Activated B cell treated with CpG ODN at 0.5 μM for 24 hours (primary cell): Measurements from ENCODE around the gene GRIN2C. TPM values are rescaled to one million over a fixed set of nuclear protein-coding genes. Genes with fewer than 3 reads are reported as not detected.

Experiments used
- ATAC-seq: fragments of 200-7000 bp; cut with Tn5 transposase; one replicate; pipeline ENCODE4 v1.10.0; 2021; ENCODE audit warnings: low read depth, mild to moderate bottlenecking, moderate library complexity
- CTCF ChIA-PET: fragments of 350-600 bp; sonication (Branson Sonifier 250); formaldehyde crosslinking; loops from one replicate; lab custom pipeline; 2021; ENCODE audit warnings: antibody characterized with exemption; lab: Charles Lee
- POLR2A ChIA-PET: fragments of 350-600 bp; sonication (Branson Sonifier 250); formaldehyde crosslinking; loops from one replicate; lab custom pipeline; 2021; ENCODE audit warnings: antibody characterized with exemption; lab: Charles Lee
- DNase-seq: peaks from one replicate; pipeline ENCODE4 v3.0.0; 2022
- H3K27ac Mint-ChIP-seq: one replicate; pipeline ENCODE4 v1.8.0; 2020; ENCODE audit warnings: mixed read lengths
- H3K27me3 Mint-ChIP-seq: one replicate; pipeline ENCODE4 v1.8.0; 2021; ENCODE audit warnings: mixed read lengths
- H3K36me3 Mint-ChIP-seq: one replicate; pipeline ENCODE4 v1.8.0; 2021; ENCODE audit warnings: low read depth, mixed read lengths
- H3K4me1 Mint-ChIP-seq: one replicate; pipeline ENCODE4 v1.8.0; 2021; ENCODE audit warnings: mixed read lengths
- H3K4me3 Mint-ChIP-seq: one replicate; pipeline ENCODE4 v1.8.0; 2020; ENCODE audit warnings: mild to moderate bottlenecking, mixed read lengths
- H3K9me3 Mint-ChIP-seq: one replicate; pipeline ENCODE4 v1.8.0; 2020; ENCODE audit warnings: mixed read lengths
- CTCF ChIP-seq: fragments of 200-600 bp; IDR thresholded peaks from one replicate; pipeline ENCODE4 v1.8.0; 2022; ENCODE audit warnings: antibody characterized with exemption, mild to moderate bottlenecking
- intact Hi-C: fragments of 100-400 bp; cut with micrococcal nuclease; formaldehyde crosslinking; loops from one replicate; pipeline ENCODE4 v1.15.1; 2024
- total RNA-seq: library from RNA; stranded (reverse); gene quantifications from 2 replicates; pipeline ENCODE4 v1.2.3, GENCODE V29; 2022

The GRIN2C gene
- total RNA-seq, 1 donor from 2014 or later: not detected

GRCh38 chr17:74848656-74849399 lies 10.9 kb downstream of the GRIN2C start:
- H3K4me1 Mint-ChIP-seq: peaks cover 7% of the 10 kb centered on the region
- H3K4me3 Mint-ChIP-seq: no peak overlapping the region
- no peak for DNase-seq

GRCh38 chr17:74846621-74847020 lies 13.1 kb downstream of the GRIN2C start:
- ATAC-seq: no peak
- Mint-ChIP-seq H3K4me3 (no peak overlapping the region), H3K27me3 (peaks cover 33% of the 10 kb centered on the region), H3K4me1 (peaks cover 12% of the 10 kb centered on the region), H3K27ac (no peak overlapping the region), H3K36me3 (no peaks in the 10 kb centered on the region), H3K9me3 (no peaks in the 10 kb centered on the region)
- DNase-seq: no peak
- no peak for TF ChIP-seq CTCF
- POLR2A ChIA-PET: no interaction called here
- intact Hi-C loops: no loop called here
- CTCF ChIA-PET: no interaction called here

More at GRCh38 chr17:74848656-74849399, 10.9 kb downstream of the GRIN2C start:
- Mint-ChIP-seq H3K36me3 (no peaks in the 10 kb centered on the region), H3K27me3 (peaks cover 42% of the 10 kb centered on the region), H3K9me3 (no peaks in the 10 kb centered on the region), H3K27ac (no peak overlapping the region)
- no peak for ATAC-seq
- no peak for TF ChIP-seq CTCF
- intact Hi-C loops: no loop called here
- ChIA-PET POLR2A (no interaction called here), CTCF (no interaction called here)

GRCh38 chr17:74843352-74843627 lies 16.4 kb downstream of the GRIN2C start:
- H3K27me3 Mint-ChIP-seq: peaks cover 21% of the 10 kb centered on the region
- ATAC-seq (no peak), DNase-seq (no peak)
- H3K4me1 Mint-ChIP-seq: peaks cover 23% of the 10 kb centered on the region
- no peak overlapping the region for H3K4me3 Mint-ChIP-seq
- H3K36me3 Mint-ChIP-seq: no peaks in the 10 kb centered on the region
- intact Hi-C loops: no loop called here
- no peaks in the 10 kb centered on the region for H3K9me3 Mint-ChIP-seq
- no peak overlapping the region for H3K27ac Mint-ChIP-seq
- ChIA-PET CTCF (interaction anchor here (0.9 to 2.1 kb wide), 6 partner anchors 10 to 115 kb away, joined by 3 to 14 read pairs (median 4); no protein-coding TSS in a partner anchor), POLR2A (interaction anchor here (0.6 to 0.7 kb wide), 2 partner anchors 10 to 85 kb away, joined by 3 read pairs; no protein-coding TSS in a partner anchor)
- TF ChIP-seq CTCF: no peak

GRCh38 chr17:74842599-74843351 lies 16.9 kb downstream of the GRIN2C start:
- ATAC-seq (peak; percentile 64), DNase-seq (no peak)
- ChIA-PET POLR2A (interaction anchor here (0.6 to 0.7 kb wide), 2 partner anchors 10 to 84 kb away, joined by 3 read pairs; no protein-coding TSS in a partner anchor), CTCF (interaction anchor here (0.9 to 2.1 kb wide), 6 partner anchors 9 to 115 kb away, joined by 3 to 14 read pairs (median 4); no protein-coding TSS in a partner anchor)
- Mint-ChIP-seq H3K36me3 (no peaks in the 10 kb centered on the region), H3K27ac (no peak overlapping the region), H3K9me3 (no peaks in the 10 kb centered on the region), H3K4me1 (peaks cover 23% of the 10 kb centered on the region), H3K4me3 (no peak overlapping the region), H3K27me3 (peaks cover 21% of the 10 kb centered on the region)
- intact Hi-C loops: no loop called here
- TF ChIP-seq CTCF: no peak

GRCh38 chr17:74842146-74842598 lies 17.5 kb downstream of the GRIN2C start:
- Mint-ChIP-seq H3K4me1 (peaks cover 23% of the 10 kb centered on the region), H3K36me3 (no peaks in the 10 kb centered on the region)
- no peak for ATAC-seq

More at GRCh38 chr17:74842146-74842598, 17.5 kb downstream of the GRIN2C start:
- ChIA-PET CTCF (interaction anchor here (0.9 to 2.1 kb wide), 6 partner anchors 9 to 116 kb away, joined by 3 to 14 read pairs (median 4); no protein-coding TSS in a partner anchor), POLR2A (interaction anchor here (0.6 kb wide), 1 partner anchor 130 kb away, joined by 6 read pairs; no protein-coding TSS in a partner anchor)
- H3K9me3 Mint-ChIP-seq: no peaks in the 10 kb centered on the region
- DNase-seq: no peak
- no peak overlapping the region for H3K27ac Mint-ChIP-seq
- intact Hi-C loops: no loop called here
- no peak overlapping the region for H3K4me3 Mint-ChIP-seq
- H3K27me3 Mint-ChIP-seq: peaks cover 21% of the 10 kb centered on the region
- no peak for TF ChIP-seq CTCF
